ENCODE measurements around the gene PDCL2. TPM values are rescaled to one million over a fixed set of nuclear protein-coding genes. Genes with fewer than 3 reads are reported as not detected.

Gene PDCL2
- total and polyA plus RNA-seq, 2 donors (not counting 1 experiment from before 2014, with no cell fraction given) = not detected

- POLR2A ChIA-PET = no interaction called here
- H3K4me2 ChIP-seq (replicated peaks; ENCODE audit: low read depth, low read length, poor library complexity, severe bottlenecking) = peak overlapping the region; percentile 95
- TF ChIP-seq CTCF (IDR thresholded peaks at IDR 0.05) (no peak), EZH2 (IDR thresholded peaks at IDR 0.05; ENCODE audit: borderline replicate concordance, insufficient read depth, low read depth, low read length, poor library complexity, severe bottlenecking) (no peak)
- peak overlapping the region; percentile 59 to 77 for H3K27ac ChIP-seq (ENCODE audit: low read length in 2 of 2)
- peaks cover 27% of the 10 kb centered on the region for H3K79me2 ChIP-seq (ENCODE audit: control insufficient read depth, insufficient read depth, low read length)
- CTCF ChIA-PET = interaction anchor here (0.8 kb wide), 1 partner anchor 199 kb away, joined by 4 read pairs; no protein-coding TSS in a partner anchor
- peaks cover 5% of the 10 kb centered on the region for H4K20me1 ChIP-seq (ENCODE audit: control insufficient read depth, insufficient read depth, low read length, poor library complexity, severe bottlenecking)
- DNase-seq = no peak
- Mint-ChIP-seq H3K4me3 (peak overlapping the region; percentile 97), H3K4me1 (peaks cover 30% of the 10 kb centered on the region), H3K27ac (peak overlapping the region; percentile 93), H3K9me3 (ENCODE audit: insufficient read depth) (no peaks in the 10 kb centered on the region), H3K27me3 (peaks cover 6% of the 10 kb centered on the region)
- peaks cover 6 to 9% of the 10 kb centered on the region in 2 donors for H3K4me1 ChIP-seq (ENCODE audit: control insufficient read depth in 2 of 2, insufficient read depth in 2 of 2, low read length in 2 of 2)
- peak overlapping the region; percentile 67 to 95 (median 79) for H3K4me3 ChIP-seq (ENCODE audit: control extremely low read depth in 1 of 5, extremely low read depth in 1 of 5, insufficient read depth in 1 of 5, low read depth in 2 of 5, low read length in 4 of 5)
- H3K27me3 ChIP-seq (replicated peaks in 1 of 4; ENCODE audit: control extremely low read depth in 1 of 4, control insufficient read depth in 3 of 4, insufficient read depth in 4 of 4, low read length in 3 of 4) = no peaks in the 10 kb centered on the region
- peaks cover 0 to 3% (median 0%) of the 10 kb centered on the region in 3 donors for H3K9me3 ChIP-seq (ENCODE audit: control extremely low read depth in 1 of 3, control insufficient read depth in 2 of 3, insufficient read depth in 1 of 3, low read length in 2 of 3)
- intact Hi-C loops (cut with micrococcal nuclease) = loop anchor here (2.0 to 10.0 kb wide), 3 partner anchors 917 to 1431 kb away; partner anchors contain the start of genes POLR2B, REST and SRP72
- H3K36me3 ChIP-seq (replicated peaks in 1 of 2; ENCODE audit: control extremely low read depth in 1 of 2, control insufficient read depth in 1 of 2, extremely low read depth in 1 of 2, insufficient read depth in 2 of 2, low read length in 1 of 2) = no peaks in the 10 kb centered on the region
- ATAC-seq (ENCODE audit: low read depth) = no peak
- WGBS (ENCODE audit: insufficient coverage) = 0% methylated on average over 2 of the region's 10 CpGs
- H2AFZ ChIP-seq (ENCODE audit: insufficient read depth, low read depth, low read length, poor library complexity, severe bottlenecking) = peak overlapping the region; percentile 97
- H3K9ac ChIP-seq (ENCODE audit: low read length) = peak overlapping the region; percentile 85
These were observed 44.6 kb downstream of the PDCL2 start for GRCh38 chr4:55547466-55547770.

- ATAC-seq (ENCODE audit: low read depth) = peak; percentile 75
- POLR2A ChIA-PET = interaction anchor here (0.6 to 1.6 kb wide), 6 partner anchors 151 to 997 kb away, joined by 3 to 14 read pairs (median 7); partner anchors contain the start of genes CEP135, PAICS, SRD5A3 and TMEM165
These were observed 45.1 kb downstream of the PDCL2 start, which contains the start of gene CLOCK for GRCh38 chr4:55546756-55547465. Gene CLOCK (minus strand): TSS chr4:55546909. CDS start chr4:55482785, 64,124 bp downstream.

More at GRCh38 chr4:55546756-55547465, 45.1 kb downstream of the PDCL2 start, which contains the start of gene CLOCK:
- Histone ChIP-seq H3K79me2 (ENCODE audit: control insufficient read depth, insufficient read depth, low read length) (peaks cover 28% of the 10 kb centered on the region), H3K9ac (ENCODE audit: low read length) (peak within 1 kb of the TSS; percentile 85), H3K27me3 (replicated peaks in 1 of 4; ENCODE audit: control extremely low read depth in 1 of 4, control insufficient read depth in 3 of 4, insufficient read depth in 4 of 4, low read length in 3 of 4) (no peaks in the 10 kb centered on the region), H3K9me3 (ENCODE audit: control extremely low read depth in 1 of 3, control insufficient read depth in 2 of 3, insufficient read depth in 1 of 3, low read length in 2 of 3) (peaks cover 0 to 2% (median 0%) of the 10 kb centered on the region in 3 donors), H3K27ac (ENCODE audit: low read length in 2 of 2) (peak within 1 kb of the TSS; percentile 59 to 84), H4K20me1 (ENCODE audit: control insufficient read depth, insufficient read depth, low read length, poor library complexity, severe bottlenecking) (peaks cover 5% of the 10 kb centered on the region), H3K36me3 (replicated peaks in 1 of 2; ENCODE audit: control extremely low read depth in 1 of 2, control insufficient read depth in 1 of 2, extremely low read depth in 1 of 2, insufficient read depth in 2 of 2, low read length in 1 of 2) (no peaks in the 10 kb centered on the region), H3K4me1 (ENCODE audit: control insufficient read depth in 2 of 2, insufficient read depth in 2 of 2, low read length in 2 of 2) (peaks cover 6 to 9% of the 10 kb centered on the region in 2 donors), H3K4me3 (ENCODE audit: control extremely low read depth in 1 of 5, extremely low read depth in 1 of 5, insufficient read depth in 1 of 5, low read depth in 2 of 5, low read length in 4 of 5) (peak within 1 kb of the TSS; percentile 67 to 95 (median 79)), H3K4me2 (replicated peaks; ENCODE audit: low read depth, low read length, poor library complexity, severe bottlenecking) (peak within 1 kb of the TSS; percentile 95), H2AFZ (ENCODE audit: insufficient read depth, low read depth, low read length, poor library complexity, severe bottlenecking) (peak within 1 kb of the TSS; percentile 97)
- H3K9me3 Mint-ChIP-seq (ENCODE audit: insufficient read depth) = no peaks in the 10 kb centered on the region
- TF ChIP-seq CTCF (IDR thresholded peaks at IDR 0.05) = peak; percentile 58
- TF ChIP-seq EZH2 (IDR thresholded peaks at IDR 0.05; ENCODE audit: borderline replicate concordance, insufficient read depth, low read depth, low read length, poor library complexity, severe bottlenecking) = no peak
- peak within 1 kb of the TSS; percentile 97 for H3K4me3 Mint-ChIP-seq
- CTCF ChIA-PET = interaction anchor here (0.8 to 2.3 kb wide), 5 partner anchors 9 to 201 kb away, joined by 3 to 7 read pairs (median 4); partner anchors contain the start of genes SRD5A3 and TMEM165
- peak; percentile 94 for DNase-seq
- WGBS (ENCODE audit: insufficient coverage) = under 1% methylated on average over 63 of the region's 71 CpGs
- peaks cover 31% of the 10 kb centered on the region for H3K4me1 Mint-ChIP-seq
- intact Hi-C loops (cut with micrococcal nuclease) = loop anchor here (1.0 to 10.0 kb wide), 7 partner anchors 152 to 1432 kb away; partner anchors contain the start of genes CEP135, EXOC1, POLR2B and REST
- peaks cover 6% of the 10 kb centered on the region for H3K27me3 Mint-ChIP-seq
- peak within 1 kb of the TSS; percentile 96 for H3K27ac Mint-ChIP-seq
